Lower leg skin (tissue), 3 donors: ENCODE measurements around the gene ASPDH.

Experiments used
- CTCF ChIP-seq, 3 donors: fragments of 450-650 bp; IDR thresholded peaks; one replicate each; pipeline ENCODE4 v1.5.1; 2016; ENCODE audit warnings: antibody characterized with exemption in 3 of 3, mild to moderate bottlenecking in 3 of 3, moderate library complexity in 2 of 3
- POLR2A ChIP-seq, 2 donors: fragments of 450-650 bp; IDR thresholded peaks; one replicate each; pipeline ENCODE4 v1.6.1; 2016 to 2017; ENCODE audit warnings: antibody characterized with exemption in 2 of 2, mild to moderate bottlenecking in 1 of 2, moderate library complexity in 1 of 2

GRCh38 chr19:50466706-50467039 is 47.0 kb downstream of the ASPDH start:
- TF ChIP-seq POLR2A (IDR thresholded peaks at IDR 0.05) (no peak), CTCF (IDR thresholded peaks at IDR 0.05) (no peak)
